ENCODE data around the gene FGR.

FGR gene

GRCh38 chr1:27569506-27570291, 65.3 kb downstream of the FGR start:
- no peak for DNase-seq (ENCODE audit: extremely low read depth, low read depth)
- TF ChIP-seq, protein P1, sequence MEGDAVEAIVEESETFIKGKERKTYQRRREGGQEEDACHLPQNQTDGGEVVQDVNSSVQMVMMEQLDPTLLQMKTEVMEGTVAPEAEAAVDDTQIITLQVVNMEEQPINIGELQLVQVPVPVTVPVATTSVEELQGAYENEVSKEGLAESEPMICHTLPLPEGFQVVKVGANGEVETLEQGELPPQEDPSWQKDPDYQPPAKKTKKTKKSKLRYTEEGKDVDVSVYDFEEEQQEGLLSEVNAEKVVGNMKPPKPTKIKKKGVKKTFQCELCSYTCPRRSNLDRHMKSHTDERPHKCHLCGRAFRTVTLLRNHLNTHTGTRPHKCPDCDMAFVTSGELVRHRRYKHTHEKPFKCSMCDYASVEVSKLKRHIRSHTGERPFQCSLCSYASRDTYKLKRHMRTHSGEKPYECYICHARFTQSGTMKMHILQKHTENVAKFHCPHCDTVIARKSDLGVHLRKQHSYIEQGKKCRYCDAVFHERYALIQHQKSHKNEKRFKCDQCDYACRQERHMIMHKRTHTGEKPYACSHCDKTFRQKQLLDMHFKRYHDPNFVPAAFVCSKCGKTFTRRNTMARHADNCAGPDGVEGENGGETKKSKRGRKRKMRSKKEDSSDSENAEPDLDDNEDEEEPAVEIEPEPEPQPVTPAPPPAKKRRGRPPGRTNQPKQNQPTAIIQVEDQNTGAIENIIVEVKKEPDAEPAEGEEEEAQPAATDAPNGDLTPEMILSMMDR (IDR thresholded peaks at IDR 0.05; ENCODE audit: low read depth, low read length), result no peak

DNA sequence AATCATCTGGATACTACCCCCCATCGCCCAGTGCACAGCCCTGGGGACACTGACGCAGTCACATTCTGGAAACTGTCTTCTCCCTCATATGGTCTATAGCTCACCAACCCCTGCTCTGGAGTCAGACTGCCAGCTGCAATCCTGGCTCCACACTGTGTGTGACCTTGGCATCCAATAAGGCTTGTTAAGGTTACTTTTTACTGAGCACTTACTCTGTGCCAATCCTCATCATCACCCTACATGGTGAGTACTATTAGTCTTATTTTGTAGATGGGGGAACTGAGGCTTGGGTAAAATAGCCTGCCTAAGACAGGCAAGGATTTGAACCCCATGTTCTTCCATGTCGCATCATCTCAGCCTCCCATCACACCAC, 65.9 kb downstream of the FGR start:
- TF ChIP-seq, protein P1 (IDR thresholded peaks at IDR 0.05; ENCODE audit: low read depth, low read length), result no peak
- DNase-seq (ENCODE audit: extremely low read depth, low read depth), result no peak

DNA sequence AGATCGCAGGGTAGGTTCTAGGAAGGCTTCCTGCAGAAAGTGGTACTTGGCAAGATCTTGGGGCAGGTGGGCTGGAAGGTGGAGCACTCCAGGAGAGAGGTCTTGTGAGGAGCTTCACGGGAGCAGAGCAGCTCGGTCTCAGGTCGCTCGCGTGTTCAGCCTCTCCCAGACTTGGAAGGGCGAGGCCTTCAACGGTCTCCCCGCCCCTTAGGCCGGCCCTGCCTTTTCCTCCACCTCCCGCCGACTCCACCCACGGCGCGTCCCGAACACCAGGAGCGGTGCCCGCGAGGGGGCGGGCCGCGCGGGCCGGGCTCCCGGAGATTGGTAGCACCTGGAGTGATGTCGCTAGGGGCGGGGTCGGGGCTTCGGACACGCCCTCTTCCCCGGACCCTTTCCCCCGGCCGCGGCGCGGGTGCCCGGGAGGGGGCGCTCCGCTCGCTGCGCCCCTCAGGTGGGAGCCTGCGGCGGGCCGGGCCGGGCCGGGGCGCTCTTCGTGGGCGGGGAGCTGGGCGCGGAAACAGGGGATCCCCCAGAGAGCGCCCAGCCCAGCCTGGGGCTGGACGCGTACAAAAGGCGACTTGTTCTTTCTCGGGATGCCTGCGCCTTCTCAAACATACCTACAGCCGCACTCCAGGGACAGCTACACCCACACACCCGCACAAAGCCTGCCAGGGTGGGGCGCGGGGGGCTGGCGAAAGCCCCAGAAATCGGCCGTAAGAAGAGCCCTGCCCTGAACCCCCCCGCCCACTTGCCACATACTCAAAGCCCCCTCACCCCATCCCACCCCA, 66.5 kb downstream of the FGR start:
- peak; percentile 72 for DNase-seq (ENCODE audit: extremely low read depth, low read depth)
- TF ChIP-seq, protein P1 (IDR thresholded peaks at IDR 0.05; ENCODE audit: low read depth, low read length), result peak; percentile 25

DNA sequence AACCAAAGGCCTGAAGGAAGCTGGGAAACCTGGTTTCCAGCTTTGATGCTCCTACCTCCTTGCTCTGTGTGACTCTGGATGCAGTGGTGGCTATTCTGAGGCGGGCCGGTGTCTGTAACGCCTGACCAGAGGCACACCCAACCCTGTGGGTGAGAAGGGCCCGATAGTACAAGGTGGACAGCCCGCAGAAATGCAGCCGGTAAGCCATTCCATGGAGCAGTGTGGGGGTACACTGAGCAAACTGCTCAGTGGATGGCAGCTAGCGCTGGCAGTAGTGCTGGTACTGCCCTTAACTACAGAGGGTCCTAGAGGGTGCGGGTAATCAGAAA, 67.0 kb downstream of the FGR start:
- DNase-seq (ENCODE audit: extremely low read depth, low read depth), result no peak
- TF ChIP-seq, protein P1 (IDR thresholded peaks at IDR 0.05; ENCODE audit: low read depth, low read length), result no peak

GRCh38 chr1:27567146-27567526, 67.8 kb downstream of the FGR start:
- TF ChIP-seq, protein P1 (IDR thresholded peaks at IDR 0.05; ENCODE audit: low read depth, low read length), result no peak
- no peak for DNase-seq (ENCODE audit: extremely low read depth, low read depth)

DNA sequence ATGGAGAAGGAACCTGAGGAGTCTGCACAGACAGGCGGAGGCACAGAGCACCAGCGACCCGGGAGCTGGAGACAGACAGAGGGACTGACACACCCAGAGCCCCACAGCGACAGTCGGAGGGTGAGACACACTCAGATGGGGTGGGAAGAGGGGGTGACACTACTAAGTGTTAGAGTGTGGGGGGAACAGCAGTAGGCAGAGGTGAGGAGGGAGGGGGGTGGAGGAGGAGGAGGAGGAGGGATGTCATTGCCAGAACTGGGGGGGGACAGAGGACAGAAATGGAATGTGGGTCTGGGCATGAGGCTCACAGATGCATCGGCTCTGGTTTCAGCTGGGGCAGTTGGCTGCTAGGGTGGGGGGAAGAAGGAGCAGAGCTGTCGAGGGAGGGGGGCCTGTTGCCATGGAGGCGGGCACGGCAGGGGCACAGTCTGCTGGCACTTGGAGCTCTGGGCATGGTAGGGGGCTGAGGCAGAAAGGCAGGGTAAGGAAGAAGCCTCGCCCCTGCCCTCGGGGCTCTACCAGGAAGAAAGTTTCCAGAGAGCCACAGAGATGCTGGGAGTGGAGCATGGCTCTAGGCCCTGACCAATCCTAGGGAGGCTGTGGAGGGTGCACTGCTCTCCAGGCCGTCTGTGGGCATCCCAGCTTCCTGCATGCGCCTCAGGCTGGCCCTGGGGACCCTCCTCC, 68.4 kb downstream of the FGR start:
- TF ChIP-seq, protein P1 (IDR thresholded peaks at IDR 0.05; ENCODE audit: low read depth, low read length), result no peak
- no peak for DNase-seq (ENCODE audit: extremely low read depth, low read depth)

Measured in AG09319 (cell line).